B cell (primary cell): ENCODE measurements around the gene C11orf91.

Experiments used
- CTCF ChIP-seq: fragments of 200-600 bp; IDR thresholded peaks from one replicate; pipeline ENCODE4 v1.8.0; 2022; ENCODE audit warnings: antibody characterized with exemption, mild to moderate bottlenecking
- EZH2 ChIP-seq: IDR thresholded peaks from 2 replicates; pipeline ENCODE4 v1.6.1; 2012; ENCODE audit warnings: borderline replicate concordance, low read depth, mild to moderate bottlenecking, moderate library complexity, low read length; ENCODE audit not compliant: insufficient read depth, poor library complexity, severe bottlenecking

- TF ChIP-seq CTCF (no peak), EZH2 (no peak)
These were observed 8.6 kb downstream of the C11orf91 start for GRCh38 chr11:33692013-33692504.
